Panc1 (cell line): Measurements from ENCODE around the gene CASTOR1. TPM values are rescaled to one million over a fixed set of nuclear protein-coding genes. Genes with fewer than 3 reads are reported as not detected.

Experiments
- ATAC-seq: fragments of 200-7000 bp; cut with Tn5 transposase; 2 replicates; pipeline ENCODE4 v1.9.1; 2020; ENCODE audit warnings: mild to moderate bottlenecking, moderate library complexity
- BruUV-seq: library from RNA; stranded (reverse); fragments of 400-500 nt; replicated peaks from 2 replicates; lab custom pipeline; 2021; lab: Mats Ljungman, UMichigan
- CTCF ChIA-PET: fragments of 300-600 bp; sonication (Branson Sonifier 250); formaldehyde crosslinking; loops from one replicate; lab custom pipeline; 2022; ENCODE audit warnings: antibody characterized with exemption; lab: Charles Lee
- POLR2A ChIA-PET: fragments of 300-600 bp; sonication (Branson Sonifier 250); formaldehyde crosslinking; loops from one replicate; lab custom pipeline; 2022; ENCODE audit warnings: antibody characterized with exemption; lab: Charles Lee
- DNase-seq: peaks from one replicate; pipeline ENCODE4 v3.0.0-alpha.2; 2010; ENCODE audit warnings: low read depth, low spot score
- H3K27ac ChIP-seq: 2 replicates; pipeline ENCODE4 v1.5.1; 2011; ENCODE audit warnings: mild to moderate bottlenecking, low read length, inconsistent platforms
- H3K27me3 ChIP-seq: fragments of 200-500 bp; sonication (Bioruptor generic); 2 replicates; pipeline ENCODE4 v1.6.0; 2014; ENCODE audit warnings: low read length, inconsistent platforms; ENCODE audit not compliant: control insufficient read depth, insufficient read depth
- H3K36me3 ChIP-seq: fragments of 200-500 bp; sonication (Bioruptor generic); 2 replicates; pipeline ENCODE4 v1.5.1; 2014; ENCODE audit warnings: inconsistent platforms, mild to moderate bottlenecking, low read length, moderate library complexity; ENCODE audit not compliant: control insufficient read depth, insufficient read depth
- H3K4me1 ChIP-seq: 2 replicates; pipeline ENCODE4 v1.5.1; 2011; ENCODE audit warnings: inconsistent platforms, mild to moderate bottlenecking, low read length, moderate library complexity; ENCODE audit not compliant: control insufficient read depth, insufficient read depth
- H3K4me3 ChIP-seq, 2 experiments: 2 replicates each; pipeline ENCODE4 v1.5.1; 2011 to 2012; ENCODE audit warnings: low read depth in 2 of 2, low read length in 2 of 2, mild to moderate bottlenecking in 2 of 2, inconsistent platforms in 1 of 2, moderate library complexity in 1 of 2
- H3K9me3 ChIP-seq: fragments of 200-500 bp; sonication (Bioruptor generic); 2 replicates; pipeline ENCODE4 v1.5.1; 2014; ENCODE audit warnings: low read depth, mild to moderate bottlenecking, inconsistent platforms, low read length, moderate library complexity; ENCODE audit not compliant: control insufficient read depth, insufficient read depth
- CTCF ChIP-seq: fragments of 450-650 bp; IDR thresholded peaks from 2 replicates; pipeline ENCODE4 v1.5.1; 2017; ENCODE audit warnings: mild to moderate bottlenecking
- POLR2AphosphoS5 ChIP-seq: IDR thresholded peaks from 2 replicates; pipeline ENCODE4 v1.6.1; 2012; ENCODE audit warnings: mild to moderate bottlenecking, low read depth, low read length, moderate library complexity
- REST ChIP-seq, 2 experiments: IDR thresholded peaks; 2 replicates each; pipeline ENCODE4 v1.6.1; 2011 to 2012; ENCODE audit warnings: low read depth in 2 of 2, control low read depth in 1 of 2, low read length in 1 of 2, mild to moderate bottlenecking in 1 of 2, moderate library complexity in 1 of 2; ENCODE audit not compliant: insufficient read depth in 1 of 2
- SIN3A ChIP-seq: IDR thresholded peaks from 2 replicates; pipeline ENCODE4 v1.6.1; 2012; ENCODE audit warnings: low read depth, mild to moderate bottlenecking, low read length, moderate library complexity, borderline replicate concordance; ENCODE audit not compliant: insufficient read depth
- TCF7L2 ChIP-seq: IDR thresholded peaks from 2 replicates; pipeline ENCODE4 v1.6.1; 2011; ENCODE audit warnings: mild to moderate bottlenecking, low read depth, low read length, inconsistent platforms
- in situ Hi-C: cut with HindIII; loops from 2 replicates; pipeline ENCODE4 v1.10.0; 2016; ENCODE audit warnings: low sequenced_read_pairs, low pct_unique_long_range_greater_than_20kb
- intact Hi-C: fragments of 100-400 bp; cut with micrococcal nuclease; formaldehyde crosslinking; loops from one replicate; pipeline ENCODE4 v1.10.0; 2022; ENCODE audit not compliant: unreplicated experiment
- total RNA-seq: library from RNA; stranded (reverse); gene quantifications from one replicate; pipeline ENCODE4 v1.2.1, GENCODE V29; 2021; ENCODE audit not compliant: unreplicated experiment

Gene CASTOR1
- total RNA-seq, 1 experiment from 2014 or later = 6.7 TPM

- ChIA-PET CTCF (interaction anchor here (0.6 kb wide), 1 partner anchor 825 kb away, joined by 3 read pairs; no protein-coding TSS in a partner anchor), POLR2A (interaction anchor here (0.6 kb wide), 1 partner anchor 40 kb away, joined by 3 read pairs; no protein-coding TSS in a partner anchor)
- intact Hi-C loops = no loop called here
- no peak overlapping the region for H3K4me3 ChIP-seq
- ATAC-seq (no peak), DNase-seq (no peak)
- in situ Hi-C loops = no loop called here
- no peaks in the 10 kb centered on the region for H3K27me3 ChIP-seq
- BruUV-seq = no TSS peak
- no peaks in the 10 kb centered on the region for H3K36me3 ChIP-seq
- H3K4me1 ChIP-seq = peaks cover 43% of the 10 kb centered on the region
- no peak overlapping the region for H3K27ac ChIP-seq
- H3K9me3 ChIP-seq = no peaks in the 10 kb centered on the region
- TF ChIP-seq POLR2AphosphoS5 (no peak), CTCF (no peak), SIN3A (no peak), REST (IDR thresholded peaks at IDR 0.05; ENCODE audit: insufficient read depth in 1 of 2, low read depth in 2 of 2, low read length in 1 of 2) (no peak)
Observed at GRCh38 chr22:30308518-30309230, 19.4 kb upstream of the CASTOR1 start.

GRCh38 chr22:30308093-30308492, 18.8 kb upstream of the CASTOR1 start:
- BruUV-seq = no TSS peak
- intact Hi-C loops = no loop called here
- ATAC-seq = no peak
- in situ Hi-C loops = no loop called here
- Histone ChIP-seq H3K4me1 (peaks cover 42% of the 10 kb centered on the region), H3K4me3 (no peak overlapping the region), H3K36me3 (no peaks in the 10 kb centered on the region), H3K27ac (no peak overlapping the region), H3K27me3 (no peaks in the 10 kb centered on the region), H3K9me3 (no peaks in the 10 kb centered on the region)
- TF ChIP-seq SIN3A (no peak), REST (IDR thresholded peaks at IDR 0.05; ENCODE audit: insufficient read depth in 1 of 2, low read depth in 2 of 2, low read length in 1 of 2) (no peak), CTCF (no peak), POLR2AphosphoS5 (no peak), TCF7L2 (no peak)
- ChIA-PET POLR2A (interaction anchor here (0.6 kb wide), 1 partner anchor 41 kb away, joined by 3 read pairs; no protein-coding TSS in a partner anchor), CTCF (no interaction called here)
- DNase-seq = no peak
